SU-DHL-6 (cell line): ENCODE results near the gene IVD.

Experiments used
- H2AFZ ChIP-seq: fragments of 200-600 bp; sonication (generic); 2 replicates; pipeline ENCODE4 v1.6.1; 2014; ENCODE audit warnings: low read depth, mild to moderate bottlenecking, moderate library complexity, mixed read lengths, antibody characterized with exemption, low read length; ENCODE audit not compliant: severe bottlenecking
- H3F3A ChIP-seq: fragments of 200-600 bp; shearing (Covaris generic); 2 replicates; pipeline ENCODE4 v1.6.0; 2016; ENCODE audit warnings: antibody characterized with exemption, mild to moderate bottlenecking; ENCODE audit not compliant: insufficient read depth
- H3K27ac ChIP-seq: fragments of 200-600 bp; sonication (generic); 2 replicates; pipeline ENCODE4 v1.5.1; 2016; ENCODE audit warnings: low read depth, mild to moderate bottlenecking, low read length, moderate library complexity, mixed read lengths
- H3K27me3 ChIP-seq: fragments of 200-600 bp; sonication (generic), shearing (Covaris generic); 2 replicates; pipeline ENCODE4 v1.6.0; 2014; ENCODE audit warnings: mild to moderate bottlenecking, low read length
- H3K36me3 ChIP-seq: fragments of 200-600 bp; sonication (generic); 2 replicates; pipeline ENCODE4 v1.6.1; 2014; ENCODE audit warnings: mild to moderate bottlenecking, low read length, mixed read lengths
- H3K4me2 ChIP-seq: fragments of 300-600, 200-600 bp; shearing (Covaris generic), sonication (generic); 2 replicates; pipeline ENCODE4 v1.6.0; 2014; ENCODE audit warnings: low read length, low read depth, mild to moderate bottlenecking; ENCODE audit not compliant: poor library complexity, severe bottlenecking
- H3K4me3 ChIP-seq: fragments of 200-600 bp; sonication (generic); 2 replicates; pipeline ENCODE4 v1.5.1; 2014; ENCODE audit warnings: antibody characterized with exemption, low read length, mild to moderate bottlenecking, mixed read lengths; ENCODE audit not compliant: insufficient read depth, poor library complexity, severe bottlenecking
- H3K79me2 ChIP-seq: fragments of 200-600 bp; sonication (generic); 2 replicates; pipeline ENCODE4 v1.6.1; 2014; ENCODE audit warnings: mild to moderate bottlenecking, low read length, moderate library complexity; ENCODE audit not compliant: insufficient read depth
- H3K9ac ChIP-seq: fragments of 200-600 bp; sonication (generic); 2 replicates; pipeline ENCODE4 v1.7.0; 2014; ENCODE audit warnings: mild to moderate bottlenecking, low read length
- H3K9me2 ChIP-seq: fragments of 200-600 bp; sonication (generic); replicated peaks from 2 replicates; pipeline ENCODE4 v1.6.1; 2014; ENCODE audit warnings: low read length; ENCODE audit not compliant: insufficient read depth
- H3K9me3 ChIP-seq: fragments of 200-600 bp; sonication (generic); 2 replicates; pipeline ENCODE4 v1.6.1; 2014; ENCODE audit warnings: low read length, mixed read lengths; ENCODE audit not compliant: insufficient read depth
- H4K20me1 ChIP-seq: fragments of 200-600 bp; sonication (generic); 2 replicates; pipeline ENCODE4 v1.6.1; 2014; ENCODE audit warnings: low read depth, mild to moderate bottlenecking, antibody characterized with exemption, low read length, moderate library complexity, mixed read lengths
- EZH2phosphoT487 ChIP-seq: fragments of 200-600 bp; sonication (generic), shearing (Covaris generic); conservative IDR thresholded peaks from 2 replicates; pipeline ENCODE4 v1.6.1; 2018; ENCODE audit warnings: mild to moderate bottlenecking, antibody characterized with exemption, low read length, moderate library complexity, mixed read lengths
- TF ChIP-seq, protein P1 (sequence below): fragments of 200-600 bp; sonication (generic); IDR thresholded peaks from one replicate; pipeline ENCODE4 v1.5.1; 2017; ENCODE audit warnings: antibody characterized with exemption, mild to moderate bottlenecking, low read length, moderate library complexity; ENCODE audit not compliant: insufficient read depth, poor library complexity, severe bottlenecking

IVD gene

DNA sequence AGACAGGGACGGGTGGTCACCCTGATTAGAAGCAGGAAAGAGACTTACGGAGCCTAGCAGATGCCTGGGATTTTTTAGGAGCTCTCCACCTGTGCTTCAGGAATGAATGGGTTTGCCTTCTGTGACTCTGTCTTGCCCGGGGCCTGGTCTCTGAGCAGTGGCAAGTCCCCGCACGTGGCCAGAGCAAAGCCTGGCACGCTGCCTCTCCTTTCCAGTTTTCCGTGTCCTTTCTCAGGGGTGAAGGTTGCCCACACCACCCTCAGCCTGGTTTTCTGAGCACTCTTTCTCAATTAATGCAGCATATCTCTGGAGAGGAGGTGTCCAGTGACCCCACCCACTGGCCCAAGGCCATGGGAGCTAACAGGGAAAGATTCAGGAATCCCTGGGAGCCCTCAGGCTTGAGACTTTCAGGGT, 50.7 kb downstream of the IVD start:
- no peak overlapping the region for H3K27ac ChIP-seq
- no peak overlapping the region for H2AFZ ChIP-seq
- H3F3A ChIP-seq: no peaks in the 10 kb centered on the region
- no peaks in the 10 kb centered on the region for H3K36me3 ChIP-seq
- no peaks in the 10 kb centered on the region for H3K9me3 ChIP-seq
- TF ChIP-seq, protein P1, sequence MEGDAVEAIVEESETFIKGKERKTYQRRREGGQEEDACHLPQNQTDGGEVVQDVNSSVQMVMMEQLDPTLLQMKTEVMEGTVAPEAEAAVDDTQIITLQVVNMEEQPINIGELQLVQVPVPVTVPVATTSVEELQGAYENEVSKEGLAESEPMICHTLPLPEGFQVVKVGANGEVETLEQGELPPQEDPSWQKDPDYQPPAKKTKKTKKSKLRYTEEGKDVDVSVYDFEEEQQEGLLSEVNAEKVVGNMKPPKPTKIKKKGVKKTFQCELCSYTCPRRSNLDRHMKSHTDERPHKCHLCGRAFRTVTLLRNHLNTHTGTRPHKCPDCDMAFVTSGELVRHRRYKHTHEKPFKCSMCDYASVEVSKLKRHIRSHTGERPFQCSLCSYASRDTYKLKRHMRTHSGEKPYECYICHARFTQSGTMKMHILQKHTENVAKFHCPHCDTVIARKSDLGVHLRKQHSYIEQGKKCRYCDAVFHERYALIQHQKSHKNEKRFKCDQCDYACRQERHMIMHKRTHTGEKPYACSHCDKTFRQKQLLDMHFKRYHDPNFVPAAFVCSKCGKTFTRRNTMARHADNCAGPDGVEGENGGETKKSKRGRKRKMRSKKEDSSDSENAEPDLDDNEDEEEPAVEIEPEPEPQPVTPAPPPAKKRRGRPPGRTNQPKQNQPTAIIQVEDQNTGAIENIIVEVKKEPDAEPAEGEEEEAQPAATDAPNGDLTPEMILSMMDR: no peak
- no peak for TF ChIP-seq EZH2phosphoT487
- peaks cover 3% of the 10 kb centered on the region; the same call in 1 of the 2 replicates for H4K20me1 ChIP-seq
- H3K4me2 ChIP-seq: no peak overlapping the region
- H3K9me2 ChIP-seq: no peaks in the 10 kb centered on the region
- no peak overlapping the region for H3K4me3 ChIP-seq
- no peak overlapping the region for H3K9ac ChIP-seq
- H3K27me3 ChIP-seq: no peaks in the 10 kb centered on the region
- peaks cover 66% of the 10 kb centered on the region for H3K79me2 ChIP-seq

DNA sequence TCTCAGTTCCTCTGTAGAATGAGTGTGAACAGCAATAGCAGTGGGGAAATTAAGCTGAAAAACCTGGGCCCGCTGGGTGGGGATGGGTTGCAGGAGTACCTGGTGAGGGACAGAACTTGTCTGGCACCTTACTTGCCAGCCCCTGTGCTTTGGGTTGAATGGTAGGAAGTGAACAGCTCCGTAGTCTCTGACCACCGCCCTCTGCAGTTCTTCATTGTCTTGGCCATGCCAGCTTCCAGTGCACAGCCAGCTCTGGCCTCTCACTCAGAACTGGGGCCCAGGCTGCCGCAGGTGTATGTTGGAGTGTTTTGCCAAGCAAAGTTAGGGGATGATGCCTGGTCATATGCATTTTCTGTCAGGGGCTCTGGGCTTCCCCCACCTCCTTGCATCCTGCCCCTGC, 51.1 kb downstream of the IVD start:
- Histone ChIP-seq H3K4me2 (no peak overlapping the region), H3K36me3 (no peaks in the 10 kb centered on the region), H3K27me3 (no peaks in the 10 kb centered on the region), H2AFZ (no peak overlapping the region), H4K20me1 (peaks cover 3% of the 10 kb centered on the region; the same call in 1 of the 2 replicates), H3K79me2 (peaks cover 63% of the 10 kb centered on the region), H3K27ac (no peak overlapping the region), H3K9ac (no peak overlapping the region), H3K9me3 (no peaks in the 10 kb centered on the region), H3K4me3 (no peak overlapping the region), H3F3A (no peaks in the 10 kb centered on the region), H3K9me2 (no peaks in the 10 kb centered on the region)
- TF ChIP-seq, protein P1: no peak
- no peak for TF ChIP-seq EZH2phosphoT487

DNA sequence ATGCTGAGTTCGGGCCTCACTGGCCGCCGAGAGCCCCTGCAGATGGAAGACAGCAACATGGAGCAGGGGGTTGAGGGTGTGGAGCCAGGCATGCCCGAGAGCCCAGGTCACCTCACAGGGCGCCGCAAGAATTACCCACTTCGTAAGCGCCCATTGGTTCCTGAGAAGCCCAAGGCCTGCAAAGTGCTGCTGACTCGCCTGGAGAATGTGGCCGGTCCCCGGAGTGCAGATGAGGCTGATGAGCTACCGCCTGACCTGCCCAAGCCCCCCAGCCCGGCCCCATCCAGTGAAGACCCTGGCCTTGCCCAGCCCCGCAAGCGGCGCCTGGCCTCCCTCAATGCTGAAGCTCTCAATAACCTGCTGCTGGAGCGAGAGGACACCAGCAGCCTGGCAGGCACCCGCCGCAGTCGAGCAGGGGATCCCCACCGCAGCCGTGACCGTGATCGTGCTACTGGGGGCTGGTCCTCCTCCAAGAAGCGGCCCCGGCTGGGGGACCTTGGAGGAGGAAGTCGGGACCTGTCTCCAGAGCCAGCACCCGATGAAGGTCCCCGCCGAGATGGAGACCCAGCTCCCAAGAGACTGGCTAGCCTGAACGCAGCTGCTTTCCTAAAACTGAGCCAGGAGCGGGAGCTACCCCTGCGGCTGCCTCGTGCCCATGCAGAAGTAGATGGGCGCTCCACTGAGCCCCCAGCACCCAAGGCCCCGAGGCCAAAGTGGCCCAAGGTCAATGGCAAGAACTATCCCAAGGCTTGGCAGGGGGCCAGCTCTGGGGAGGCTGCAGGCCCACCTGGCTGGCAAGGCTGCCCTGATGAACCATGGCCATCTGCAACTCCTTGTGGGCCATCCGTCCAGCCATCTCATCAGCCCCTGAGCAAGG, 53.1 kb downstream of the IVD start:
- Histone ChIP-seq H2AFZ (no peak overlapping the region), H3K79me2 (peaks cover 45% of the 10 kb centered on the region), H3K36me3 (no peaks in the 10 kb centered on the region), H3K4me2 (no peak overlapping the region), H3K9me2 (no peaks in the 10 kb centered on the region), H3K9me3 (no peaks in the 10 kb centered on the region), H4K20me1 (no peaks in the 10 kb centered on the region), H3K27ac (no peak overlapping the region), H3K9ac (no peak overlapping the region), H3K27me3 (no peaks in the 10 kb centered on the region), H3F3A (no peaks in the 10 kb centered on the region), H3K4me3 (no peak overlapping the region)
- TF ChIP-seq EZH2phosphoT487: no peak
- TF ChIP-seq, protein P1: no peak
